ENCODE results near the gene COQ2.

DNA sequence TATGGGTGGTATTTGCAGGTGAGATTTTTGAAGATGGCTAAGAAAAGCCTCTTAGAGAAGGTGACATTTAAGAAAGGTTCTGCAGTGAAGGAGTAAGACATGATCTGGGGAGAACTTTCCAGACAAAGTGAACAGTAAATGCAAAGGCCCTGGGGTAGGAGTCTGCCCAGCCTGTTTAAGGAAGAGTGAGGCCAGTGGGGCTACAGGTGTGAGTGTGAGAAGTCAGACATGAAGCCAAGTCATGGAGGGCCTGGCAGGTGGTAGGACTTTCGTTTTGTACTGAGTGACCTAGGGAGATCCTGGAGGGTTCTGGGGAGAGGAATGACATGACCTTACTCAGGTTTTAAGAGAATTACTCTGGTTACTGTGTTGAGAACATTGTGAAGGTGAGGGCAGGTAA is 21.5 kb downstream of the COQ2 start:
- no peak for TF ChIP-seq CTCF (IDR thresholded peaks at IDR 0.05)
- no peak for TF ChIP-seq POLR2A (IDR thresholded peaks at IDR 0.05)
- no peak for TF ChIP-seq EP300 (IDR thresholded peaks at IDR 0.05)
- no peak for TF ChIP-seq POLR2AphosphoS5 (IDR thresholded peaks at IDR 0.05)
